Measurements from ENCODE around the gene PLA2R1.

PLA2R1 gene

DNA sequence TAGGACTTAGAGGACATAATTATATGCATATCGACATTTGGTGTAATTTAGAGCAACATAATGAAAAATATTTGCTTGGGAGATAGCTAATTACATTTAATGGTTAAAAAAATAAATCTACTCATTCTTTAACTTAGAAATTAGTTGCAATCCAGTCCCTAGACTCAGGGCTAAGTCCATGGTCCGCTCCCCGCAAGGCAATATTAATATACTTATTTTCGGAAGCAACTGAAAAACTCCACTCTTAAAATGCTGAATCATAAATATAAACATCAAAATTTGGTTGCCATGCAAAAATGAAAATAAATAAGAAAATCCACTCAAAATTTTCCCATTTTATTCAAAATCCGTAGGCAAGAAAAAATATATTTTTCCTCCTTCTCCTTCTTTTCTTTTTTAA, 164.7 kb downstream of the PLA2R1 start:
- H3K4me2 ChIP-seq (ENCODE audit: insufficient read depth, low read length, poor library complexity, severe bottlenecking), result no peak overlapping the region
- no peak overlapping the region for H2BK5ac ChIP-seq (ENCODE audit: low read length)
- H3K4me3 ChIP-seq (ENCODE audit: low read length in 2 of 2), result no peak overlapping the region
- no peak overlapping the region for H2AFZ ChIP-seq (ENCODE audit: low read length)
- DNase-seq (ENCODE audit: low spot score), result no peak
- no peak overlapping the region for H2BK120ac ChIP-seq (ENCODE audit: low read depth, low read length)
- 100% methylated on average over 1 of the region's 5 CpGs; no CpG with 5 or more reads in 1 of the 2 donors for WGBS, 2 donors (ENCODE audit: extremely low coverage in 2 of 2, insufficient read length in 2 of 2, insufficient replicate concordance in 1 of 2)
- H4K8ac ChIP-seq (ENCODE audit: low read depth, low read length), result no peak overlapping the region
- H3K36me3 ChIP-seq (replicated peaks in 1 of 2; ENCODE audit: control insufficient read depth in 2 of 2, insufficient read depth in 2 of 2, low read length in 2 of 2), result no peaks in the 10 kb centered on the region
- no peak overlapping the region for H3K9ac ChIP-seq (ENCODE audit: low read depth, low read length, poor library complexity)
- H3K9me3 ChIP-seq (replicated peaks in 1 of 2; ENCODE audit: control insufficient read depth in 2 of 2, insufficient read depth in 1 of 2, low read depth in 1 of 2, low read length in 2 of 2), result no peaks in the 10 kb centered on the region
- H4K91ac ChIP-seq (ENCODE audit: low read depth, low read length, poor library complexity), result no peak overlapping the region
- H2AK5ac ChIP-seq (ENCODE audit: low read depth, low read length), result no peak overlapping the region
- H2BK15ac ChIP-seq (ENCODE audit: low read length), result no peak overlapping the region
- H3K79me1 ChIP-seq (ENCODE audit: low read depth, low read length), result no peaks in the 10 kb centered on the region
- H2BK12ac ChIP-seq (ENCODE audit: low read length), result no peak overlapping the region
- H3K4me1 ChIP-seq (ENCODE audit: control insufficient read depth in 2 of 2, insufficient read depth in 1 of 2, low read depth in 1 of 2, low read length in 2 of 2), result no peaks in the 10 kb centered on the region
- peaks cover 2 to 8% (median 6%) of the 10 kb centered on the region in 3 experiments for H3K27me3 ChIP-seq (ENCODE audit: control insufficient read depth in 3 of 3, insufficient read depth in 3 of 3, low read depth in 1 of 3, low read length in 3 of 3)
- H3K27ac ChIP-seq (replicated peaks; ENCODE audit: low read length), result no peak overlapping the region
- H3K14ac ChIP-seq (ENCODE audit: low read length), result no peak overlapping the region
- H3K23ac ChIP-seq (ENCODE audit: low read depth, low read length, poor library complexity), result no peak overlapping the region
- no peak overlapping the region for H3K4ac ChIP-seq (ENCODE audit: low read length)
- no peak overlapping the region for H3K18ac ChIP-seq (ENCODE audit: low read length)

- H2AK5ac ChIP-seq (ENCODE audit: low read depth, low read length), result no peak overlapping the region
- no peak overlapping the region for H4K8ac ChIP-seq (ENCODE audit: low read depth, low read length)
- no peak overlapping the region for H3K27ac ChIP-seq (replicated peaks; ENCODE audit: low read length)
- H2BK15ac ChIP-seq (ENCODE audit: low read length), result no peak overlapping the region
- H4K91ac ChIP-seq (ENCODE audit: low read depth, low read length, poor library complexity), result no peak overlapping the region
- no peaks in the 10 kb centered on the region for H3K36me3 ChIP-seq (replicated peaks in 1 of 2; ENCODE audit: control insufficient read depth in 2 of 2, insufficient read depth in 2 of 2, low read length in 2 of 2)
- no peak for DNase-seq (ENCODE audit: low spot score)
- H3K18ac ChIP-seq (ENCODE audit: low read length), result no peak overlapping the region
- no peaks in the 10 kb centered on the region for H3K9me3 ChIP-seq (replicated peaks in 1 of 2; ENCODE audit: control insufficient read depth in 2 of 2, insufficient read depth in 1 of 2, low read depth in 1 of 2, low read length in 2 of 2)
- H2BK120ac ChIP-seq (ENCODE audit: low read depth, low read length), result no peak overlapping the region
- H2BK12ac ChIP-seq (ENCODE audit: low read length), result no peak overlapping the region
- no peaks in the 10 kb centered on the region for H3K79me1 ChIP-seq (ENCODE audit: low read depth, low read length)
- H3K9ac ChIP-seq (ENCODE audit: low read depth, low read length, poor library complexity), result no peak overlapping the region
- H3K4me3 ChIP-seq (ENCODE audit: low read length in 2 of 2), result no peak overlapping the region
- H3K27me3 ChIP-seq (ENCODE audit: control insufficient read depth in 3 of 3, insufficient read depth in 3 of 3, low read depth in 1 of 3, low read length in 3 of 3), result peaks cover 0 to 8% (median 2%) of the 10 kb centered on the region in 3 experiments
- H3K4me2 ChIP-seq (ENCODE audit: insufficient read depth, low read length, poor library complexity, severe bottlenecking), result no peak overlapping the region
- H2BK5ac ChIP-seq (ENCODE audit: low read length), result no peak overlapping the region
- no peak overlapping the region for H3K4ac ChIP-seq (ENCODE audit: low read length)
- H2AFZ ChIP-seq (ENCODE audit: low read length), result no peak overlapping the region
- no peaks in the 10 kb centered on the region for H3K4me1 ChIP-seq (ENCODE audit: control insufficient read depth in 2 of 2, insufficient read depth in 1 of 2, low read depth in 1 of 2, low read length in 2 of 2)
- no peak overlapping the region for H3K14ac ChIP-seq (ENCODE audit: low read length)
- no CpG with 5 or more reads among the region's 1 CpG for WGBS, 2 donors (ENCODE audit: extremely low coverage in 2 of 2, insufficient read length in 2 of 2, insufficient replicate concordance in 1 of 2)
- H3K23ac ChIP-seq (ENCODE audit: low read depth, low read length, poor library complexity), result no peak overlapping the region
Measured at GRCh38 chr2:159897081-159897480, 165.3 kb downstream of the PLA2R1 start.

DNA sequence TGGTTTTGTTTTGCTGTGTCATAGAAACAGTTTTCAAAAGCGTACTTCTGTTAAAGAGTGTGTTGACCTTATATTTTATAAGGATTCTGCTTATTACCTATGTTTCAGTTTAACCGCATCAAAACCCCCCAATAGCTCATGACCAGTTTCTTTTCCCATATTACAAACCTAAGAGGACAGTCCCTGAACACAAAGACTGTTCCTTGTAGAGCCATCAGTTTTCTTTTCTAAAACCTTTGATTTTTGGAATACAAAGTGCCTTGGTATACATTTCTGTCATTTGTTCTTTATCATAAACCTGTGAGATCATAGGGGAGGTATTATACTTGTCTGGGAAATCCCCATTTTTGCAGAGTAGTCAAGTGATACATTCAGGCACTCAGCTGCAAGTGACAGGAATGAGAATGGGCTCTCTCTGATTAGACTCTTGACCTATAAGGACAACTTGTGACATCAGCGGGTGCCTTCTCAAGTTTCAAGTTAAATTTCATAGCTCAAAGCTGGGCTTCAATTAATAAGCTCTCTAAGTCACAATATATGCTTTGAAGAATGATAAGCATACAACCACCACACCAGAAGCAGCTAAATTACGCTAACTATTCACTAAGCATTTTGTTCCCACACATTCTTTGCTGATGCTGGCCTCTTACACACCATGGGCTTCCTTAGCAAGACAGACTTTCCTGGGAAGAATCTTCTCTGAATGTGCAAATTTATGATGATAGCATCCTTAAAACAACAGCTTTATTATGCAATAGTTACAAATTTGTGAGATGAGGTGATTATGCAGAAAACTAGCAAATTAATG, 167.0 kb downstream of the PLA2R1 start:
- no peak overlapping the region for H4K91ac ChIP-seq (ENCODE audit: low read depth, low read length, poor library complexity)
- no peak overlapping the region for H3K4ac ChIP-seq (ENCODE audit: low read length)
- no peak for DNase-seq (ENCODE audit: low spot score)
- WGBS, 2 donors (ENCODE audit: extremely low coverage in 2 of 2, insufficient read length in 2 of 2, insufficient replicate concordance in 1 of 2), result no CpG with 5 or more reads among the region's 4 CpGs
- no peak overlapping the region for H3K23ac ChIP-seq (ENCODE audit: low read depth, low read length, poor library complexity)
- no peaks in the 10 kb centered on the region for H3K4me1 ChIP-seq (ENCODE audit: control insufficient read depth in 2 of 2, insufficient read depth in 1 of 2, low read depth in 1 of 2, low read length in 2 of 2)
- H3K4me2 ChIP-seq (ENCODE audit: insufficient read depth, low read length, poor library complexity, severe bottlenecking), result no peak overlapping the region
- H3K79me1 ChIP-seq (ENCODE audit: low read depth, low read length), result no peaks in the 10 kb centered on the region
- no peak overlapping the region for H3K14ac ChIP-seq (ENCODE audit: low read length)
- H2AFZ ChIP-seq (ENCODE audit: low read length), result no peak overlapping the region
- no peak overlapping the region for H2BK12ac ChIP-seq (ENCODE audit: low read length)
- no peak overlapping the region for H4K8ac ChIP-seq (ENCODE audit: low read depth, low read length)
- peaks cover 0 to 8% (median 2%) of the 10 kb centered on the region in 3 experiments for H3K27me3 ChIP-seq (ENCODE audit: control insufficient read depth in 3 of 3, insufficient read depth in 3 of 3, low read depth in 1 of 3, low read length in 3 of 3)
- no peaks in the 10 kb centered on the region for H3K36me3 ChIP-seq (replicated peaks in 1 of 2; ENCODE audit: control insufficient read depth in 2 of 2, insufficient read depth in 2 of 2, low read length in 2 of 2)
- H2BK120ac ChIP-seq (ENCODE audit: low read depth, low read length), result no peak overlapping the region
- no peak overlapping the region for H2BK5ac ChIP-seq (ENCODE audit: low read length)
- no peak overlapping the region for H3K4me3 ChIP-seq (ENCODE audit: low read length in 2 of 2)
- no peak overlapping the region for H3K27ac ChIP-seq (replicated peaks; ENCODE audit: low read length)
- H3K18ac ChIP-seq (ENCODE audit: low read length), result no peak overlapping the region
- H2BK15ac ChIP-seq (ENCODE audit: low read length), result no peak overlapping the region
- no peak overlapping the region for H3K9ac ChIP-seq (ENCODE audit: low read depth, low read length, poor library complexity)
- no peak overlapping the region for H2AK5ac ChIP-seq (ENCODE audit: low read depth, low read length)
- H3K9me3 ChIP-seq (replicated peaks in 1 of 2; ENCODE audit: control insufficient read depth in 2 of 2, insufficient read depth in 1 of 2, low read depth in 1 of 2, low read length in 2 of 2), result no peaks in the 10 kb centered on the region

GRCh38 chr2:159894145-159894838, 168.1 kb downstream of the PLA2R1 start:
- no peak overlapping the region for H3K23ac ChIP-seq (ENCODE audit: low read depth, low read length, poor library complexity)
- no peak overlapping the region for H3K4me2 ChIP-seq (ENCODE audit: insufficient read depth, low read length, poor library complexity, severe bottlenecking)
- no peaks in the 10 kb centered on the region for H3K4me1 ChIP-seq (ENCODE audit: control insufficient read depth in 2 of 2, insufficient read depth in 1 of 2, low read depth in 1 of 2, low read length in 2 of 2)
- no CpG with 5 or more reads among the region's 8 CpGs for WGBS, 2 donors (ENCODE audit: extremely low coverage in 2 of 2, insufficient read length in 2 of 2, insufficient replicate concordance in 1 of 2)
- no peak overlapping the region for H3K27ac ChIP-seq (replicated peaks; ENCODE audit: low read length)
- H3K9ac ChIP-seq (ENCODE audit: low read depth, low read length, poor library complexity), result no peak overlapping the region
- no peak for DNase-seq (ENCODE audit: low spot score)
- no peaks in the 10 kb centered on the region for H3K9me3 ChIP-seq (replicated peaks in 1 of 2; ENCODE audit: control insufficient read depth in 2 of 2, insufficient read depth in 1 of 2, low read depth in 1 of 2, low read length in 2 of 2)
- no peak overlapping the region for H2AK5ac ChIP-seq (ENCODE audit: low read depth, low read length)
- H3K4ac ChIP-seq (ENCODE audit: low read length), result no peak overlapping the region
- no peak overlapping the region for H2BK5ac ChIP-seq (ENCODE audit: low read length)
- no peak overlapping the region for H3K14ac ChIP-seq (ENCODE audit: low read length)
- no peak overlapping the region for H4K91ac ChIP-seq (ENCODE audit: low read depth, low read length, poor library complexity)
- H3K18ac ChIP-seq (ENCODE audit: low read length), result no peak overlapping the region
- no peak overlapping the region for H4K8ac ChIP-seq (ENCODE audit: low read depth, low read length)
- no peak overlapping the region for H3K4me3 ChIP-seq (ENCODE audit: low read length in 2 of 2)
- H2BK120ac ChIP-seq (ENCODE audit: low read depth, low read length), result no peak overlapping the region
- no peak overlapping the region for H2BK12ac ChIP-seq (ENCODE audit: low read length)
- H3K36me3 ChIP-seq (replicated peaks in 1 of 2; ENCODE audit: control insufficient read depth in 2 of 2, insufficient read depth in 2 of 2, low read length in 2 of 2), result no peaks in the 10 kb centered on the region
- peaks cover 0 to 8% (median 0%) of the 10 kb centered on the region in 3 experiments for H3K27me3 ChIP-seq (ENCODE audit: control insufficient read depth in 3 of 3, insufficient read depth in 3 of 3, low read depth in 1 of 3, low read length in 3 of 3)
- no peaks in the 10 kb centered on the region for H3K79me1 ChIP-seq (ENCODE audit: low read depth, low read length)
- no peak overlapping the region for H2AFZ ChIP-seq (ENCODE audit: low read length)
- no peak overlapping the region for H2BK15ac ChIP-seq (ENCODE audit: low read length)

All from neuronal stem cell (in vitro differentiated cells).